ENCODE results near the gene SMIM1. TPM values are rescaled to one million over a fixed set of nuclear protein-coding genes. Genes with fewer than 3 reads are reported as not detected.

Gene SMIM1
- total and polyA plus RNA-seq, 4 donors: 8.0 to 15.9 (median 10.9) TPM

- H3K27ac ChIP-seq (ENCODE audit: low read depth in 1 of 2, low read length in 1 of 2): no peak overlapping the region
- H3K36me3 ChIP-seq (ENCODE audit: control insufficient read depth in 4 of 4, insufficient read depth in 4 of 4, low read length in 4 of 4): peaks cover 28 to 53% (median 34%) of the 10 kb centered on the region in 4 donors
- peaks cover 0 to 8% (median 0%) of the 10 kb centered on the region in 5 donors for H3K4me1 ChIP-seq (ENCODE audit: control insufficient read depth in 5 of 5, insufficient read depth in 5 of 5, low read length in 5 of 5)
- H3K9me3 ChIP-seq (ENCODE audit: control insufficient read depth in 4 of 4, insufficient read depth in 3 of 4, low read length in 3 of 4): no peaks in the 10 kb centered on the region
- no peak overlapping the region for H3K9ac ChIP-seq (ENCODE audit: insufficient read depth in 1 of 2, low read length in 2 of 2)
- 92 to 95% methylated on average over 21 of the region's 21 CpGs for WGBS, 2 donors
- DNase-seq (no peak), ATAC-seq (ENCODE audit: insufficient read depth, low FRiP score) (no peak)
- H3K27me3 ChIP-seq (ENCODE audit: control insufficient read depth in 3 of 3, insufficient read depth in 3 of 3, low read length in 2 of 3): no peaks in the 10 kb centered on the region
- H3K4me3 ChIP-seq: no peak overlapping the region
- no peak for TF ChIP-seq CTCF (IDR thresholded peaks at IDR 0.05; ENCODE audit: control extremely low read depth, extremely low read depth)
Observed at GRCh38 chr1:3780901-3781300, 8.4 kb downstream of the SMIM1 start.

DNA sequence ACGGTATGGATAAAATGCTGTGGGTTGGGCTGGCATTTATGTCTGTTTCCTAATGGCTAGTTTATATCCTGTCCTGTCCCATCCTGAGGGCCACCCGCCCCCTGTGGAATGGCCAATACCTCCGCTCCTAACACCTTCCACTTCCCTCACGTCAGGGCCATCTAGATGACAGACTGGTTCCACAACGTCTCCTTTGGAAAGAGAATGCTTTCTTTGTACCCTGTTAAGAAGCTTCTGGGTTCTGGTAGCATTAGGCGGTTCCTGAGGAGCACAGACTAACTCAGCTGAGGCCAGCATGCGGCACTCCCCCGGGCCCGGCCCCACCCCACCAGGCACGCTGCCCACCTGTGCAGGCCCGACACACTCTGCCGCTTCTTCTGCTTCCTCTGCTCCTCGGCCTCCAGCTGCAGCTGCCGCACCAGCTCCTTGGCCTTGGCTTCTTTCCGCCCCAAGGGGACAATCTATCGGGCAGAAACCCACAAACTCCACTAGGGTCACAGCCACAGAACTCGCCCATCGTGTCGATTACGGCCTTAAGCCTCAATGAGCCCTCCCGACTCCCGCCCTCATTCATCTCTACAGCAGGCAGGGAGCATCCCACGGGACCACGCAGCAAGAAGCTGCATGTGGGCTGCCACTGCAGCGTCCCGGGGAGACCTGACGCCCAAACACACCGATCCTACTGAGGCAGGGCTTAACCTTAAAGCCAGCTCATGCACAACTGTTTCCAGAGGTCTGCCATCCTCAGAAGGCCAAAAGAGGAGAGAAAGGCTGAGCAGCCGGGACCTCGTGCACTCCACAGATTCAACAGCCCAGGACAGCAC is 11.3 kb downstream of the SMIM1 start:
- H3K27me3 ChIP-seq (ENCODE audit: control insufficient read depth in 3 of 3, insufficient read depth in 3 of 3, low read length in 2 of 3): no peaks in the 10 kb centered on the region
- no peak for TF ChIP-seq CTCF (IDR thresholded peaks at IDR 0.05; ENCODE audit: control extremely low read depth, extremely low read depth)
- WGBS, 2 donors: 95 to 96% methylated on average over 30 of the region's 30 CpGs
- DNase-seq (no peak), ATAC-seq (ENCODE audit: insufficient read depth, low FRiP score) (no peak)
- H3K27ac ChIP-seq (ENCODE audit: low read depth in 1 of 2, low read length in 1 of 2): no peak overlapping the region
- no peak overlapping the region for H3K9ac ChIP-seq (ENCODE audit: insufficient read depth in 1 of 2, low read length in 2 of 2)
- no peak overlapping the region for H3K4me3 ChIP-seq
- peaks cover 30 to 60% (median 44%) of the 10 kb centered on the region in 4 donors for H3K36me3 ChIP-seq (ENCODE audit: control insufficient read depth in 4 of 4, insufficient read depth in 4 of 4, low read length in 4 of 4)
- no peaks in the 10 kb centered on the region for H3K4me1 ChIP-seq (ENCODE audit: control insufficient read depth in 5 of 5, insufficient read depth in 5 of 5, low read length in 5 of 5)
- no peaks in the 10 kb centered on the region for H3K9me3 ChIP-seq (ENCODE audit: control insufficient read depth in 4 of 4, insufficient read depth in 3 of 4, low read length in 3 of 4)

GRCh38 chr1:3785045-3785444 is 12.5 kb downstream of the SMIM1 start:
- no peak overlapping the region for H3K9ac ChIP-seq (ENCODE audit: insufficient read depth in 1 of 2, low read length in 2 of 2)
- ATAC-seq (ENCODE audit: insufficient read depth, low FRiP score) (no peak), DNase-seq (no peak)
- H3K27me3 ChIP-seq (ENCODE audit: control insufficient read depth in 3 of 3, insufficient read depth in 3 of 3, low read length in 2 of 3): no peaks in the 10 kb centered on the region
- H3K36me3 ChIP-seq (ENCODE audit: control insufficient read depth in 4 of 4, insufficient read depth in 4 of 4, low read length in 4 of 4): peaks cover 25 to 60% (median 42%) of the 10 kb centered on the region in 4 donors
- H3K4me1 ChIP-seq (ENCODE audit: control insufficient read depth in 5 of 5, insufficient read depth in 5 of 5, low read length in 5 of 5): no peaks in the 10 kb centered on the region
- H3K27ac ChIP-seq (ENCODE audit: low read depth in 1 of 2, low read length in 1 of 2): no peak overlapping the region
- 81 to 85% methylated on average over 13 of the region's 13 CpGs for WGBS, 2 donors
- no peak overlapping the region for H3K4me3 ChIP-seq
- TF ChIP-seq CTCF (IDR thresholded peaks at IDR 0.05; ENCODE audit: control extremely low read depth, extremely low read depth): no peak
- no peaks in the 10 kb centered on the region for H3K9me3 ChIP-seq (ENCODE audit: control insufficient read depth in 4 of 4, insufficient read depth in 3 of 4, low read length in 3 of 4)
